SK-N-SH (cell line): ENCODE data around the gene TRRAP. TPM values are rescaled to one million over a fixed set of nuclear protein-coding genes. Genes with fewer than 3 reads are reported as not detected.

Experiments
- CTCF ChIA-PET: fragments of 300-600, 350-600 bp; formaldehyde crosslinking; extraction: SDS; loops from one replicate; lab custom pipeline; 2021; lab: Yijun Ruan, JAX
- POLR2A ChIA-PET: fragments of 350-600 bp; sonication (Branson Sonifier 250); formaldehyde crosslinking; extraction: SDS; loops from one replicate; lab custom pipeline; 2020; ENCODE audit warnings: antibody characterized with exemption, inconsistent platforms; lab: Yijun Ruan, JAX
- DNase-seq: peaks from one replicate; pipeline ENCODE4 v3.0.0; 2012
- H2AFZ ChIP-seq: fragments of 200-600 bp; sonication (generic); 2 replicates; pipeline ENCODE4 v1.8.1; 2016; ENCODE audit warnings: antibody characterized with exemption, mild to moderate bottlenecking, low read depth
- H3F3A ChIP-seq: fragments of 200-600 bp; sonication (generic); replicated peaks from 2 replicates; pipeline ENCODE3; 2016; ENCODE audit warnings: antibody characterized with exemption, mild to moderate bottlenecking; ENCODE audit not compliant: insufficient read depth
- H3K27ac ChIP-seq, 2 experiments: fragments of 200-500 bp in 1 of 2; fragments of 200-600 bp in 1 of 2; sonication (Bioruptor generic) in 1 of 2; sonication (generic), shearing (Covaris generic) in 1 of 2; 2 replicates each; pipeline versions ENCODE4 v1.5.1 to v1.6.1; 2014 to 2016; ENCODE audit warnings: low read depth in 2 of 2, inconsistent platforms in 1 of 2, low read length in 1 of 2, mild to moderate bottlenecking in 1 of 2, mixed read lengths in 1 of 2
- H3K27me3 ChIP-seq: fragments of 200-600 bp; sonication (generic), shearing (Covaris generic); 2 replicates; pipeline ENCODE4 v1.6.1; 2016; ENCODE audit warnings: mixed run types; ENCODE audit not compliant: insufficient read depth
- H3K36me3 ChIP-seq, 2 experiments: fragments of 200-500 bp in 1 of 2; fragments of 200-600 bp in 1 of 2; sonication (Bioruptor generic) in 1 of 2; sonication (generic) in 1 of 2; replicated peaks in 1 of 2; 2 replicates each; pipeline versions ENCODE3 to v1.5.1; 2014 to 2016; ENCODE audit warnings: low read length in 1 of 2, mild to moderate bottlenecking in 1 of 2; ENCODE audit not compliant: insufficient read depth in 2 of 2, control insufficient read depth in 1 of 2
- H3K4me1 ChIP-seq, 2 experiments: fragments of 200-500 bp in 1 of 2; fragments of 200-600 bp in 1 of 2; sonication (Bioruptor generic) in 1 of 2; sonication (generic), shearing (Covaris generic) in 1 of 2; 2 replicates each; pipeline versions ENCODE4 v1.5.1 to v1.6.1; 2014 to 2016; ENCODE audit warnings: low read depth in 1 of 2, low read length in 1 of 2, mixed run types in 1 of 2; ENCODE audit not compliant: insufficient read depth in 2 of 2, control insufficient read depth in 1 of 2
- H3K4me2 ChIP-seq: fragments of 200-600 bp; sonication (generic), shearing (Covaris generic); 2 replicates; pipeline ENCODE4 v1.6.1; 2017; ENCODE audit warnings: mixed run types
- H3K4me3 ChIP-seq, 2 experiments: fragments of 200-500 bp in 1 of 2; fragments of 200-600 bp in 1 of 2; sonication (Bioruptor generic) in 1 of 2; sonication (generic), shearing (Covaris generic) in 1 of 2; 2 replicates each; pipeline versions ENCODE4 v1.5.1 to v1.8.1; 2014 to 2016; ENCODE audit warnings: low read depth in 2 of 2, inconsistent platforms in 1 of 2, low read length in 1 of 2, mild to moderate bottlenecking in 1 of 2, mixed read lengths in 1 of 2, moderate library complexity in 1 of 2
- H3K79me2 ChIP-seq: fragments of 200-600 bp; sonication (generic); 2 replicates; pipeline ENCODE4 v1.8.1; 2017; ENCODE audit warnings: mild to moderate bottlenecking; ENCODE audit not compliant: insufficient read depth
- H3K9ac ChIP-seq: fragments of 200-600 bp; sonication (generic); 2 replicates; pipeline ENCODE4 v1.6.1; 2017; ENCODE audit warnings: mixed run types
- H3K9me2 ChIP-seq: fragments of 200-600 bp; sonication (generic); 2 replicates; pipeline ENCODE4 v1.6.1; 2017; ENCODE audit warnings: mixed run types
- H3K9me3 ChIP-seq: fragments of 200-600 bp; sonication (generic); 2 replicates; pipeline ENCODE4 v1.6.1; 2017; ENCODE audit warnings: mixed run types, mild to moderate bottlenecking, moderate library complexity
- H4K20me1 ChIP-seq: fragments of 200-600 bp; sonication (generic); 2 replicates; pipeline ENCODE4 v1.6.1; 2017; ENCODE audit warnings: mild to moderate bottlenecking, mixed run types; ENCODE audit not compliant: insufficient read depth
- ELF1 ChIP-seq: IDR thresholded peaks from 2 replicates; pipeline ENCODE4 v1.4.0; 2012
- FOXJ3 ChIP-seq: sonication (generic); formaldehyde crosslinking; IDR thresholded peaks from 2 replicates; pipeline ENCODE4 v1.5.1; 2020; ENCODE audit warnings: mild to moderate bottlenecking, missing genetic modification reagents
- IRF3 ChIP-seq: fragments of 150-350 bp; IDR thresholded peaks from 2 replicates; pipeline ENCODE4 v1.6.1; 2016; ENCODE audit warnings: mild to moderate bottlenecking, low read depth, low read length
- MAX ChIP-seq: IDR thresholded peaks from 2 replicates; pipeline ENCODE4 v1.4.0; 2012; ENCODE audit warnings: low read depth
- MEF2A ChIP-seq: IDR thresholded peaks from 2 replicates; pipeline ENCODE4 v1.4.0; 2012; ENCODE audit warnings: low read depth, borderline replicate concordance
- MXI1 ChIP-seq: IDR thresholded peaks from 2 replicates; pipeline ENCODE4 v1.6.1; 2012; ENCODE audit warnings: mild to moderate bottlenecking, low read depth, low read length, improper control_type of control experiment
- POLR2AphosphoS5 ChIP-seq: IDR thresholded peaks from 2 replicates; pipeline ENCODE4 v1.6.1; 2012; ENCODE audit warnings: low read depth, low read length
- REST ChIP-seq: IDR thresholded peaks from 2 replicates; pipeline ENCODE4 v1.6.1; 2012; ENCODE audit warnings: mild to moderate bottlenecking, low read depth, low read length, moderate library complexity
- SIN3A ChIP-seq: IDR thresholded peaks from 2 replicates; pipeline ENCODE4 v1.6.1; 2012; ENCODE audit warnings: low read depth, mild to moderate bottlenecking, low read length, moderate library complexity, borderline replicate concordance
- TAF1 ChIP-seq: IDR thresholded peaks from 2 replicates; pipeline ENCODE4 v1.6.1; 2012; ENCODE audit warnings: low read depth, mild to moderate bottlenecking, low read length, moderate library complexity, borderline replicate concordance
- USF2 ChIP-seq: fragments of 150-350 bp; IDR thresholded peaks from 2 replicates; pipeline ENCODE4 v1.6.1; 2017; ENCODE audit warnings: antibody characterized with exemption, low read length, low read depth, borderline replicate concordance
- WGBS: methylation state at CpG from one replicate; pipeline ENCODE4 v1.1.6; 2017; ENCODE audit warnings: low lambda C conversion rate; 5-methylcytosine and 5-hydroxymethylcytosine counted together
- polyA plus RNA-seq, 3 experiments: library from polyadenylated mRNA; depleted of rRNA; stranded (reverse); fragments of >200 nt; gene quantifications; 2 replicates each; pipeline ENCODE4 v1.2.3, GENCODE V29; 2012

Gene TRRAP
- polyA plus RNA-seq, 1 of the 3 experiments (the other 2 are of a cell fraction): 24.9 TPM

- Histone ChIP-seq H3K9me3 (no peaks in the 10 kb centered on the region), H3K4me2 (no peak overlapping the region), H3K4me1 (no peaks in the 10 kb centered on the region), H3F3A (peaks cover 7% of the 10 kb centered on the region), H4K20me1 (no peaks in the 10 kb centered on the region), H3K9ac (no peak overlapping the region), H3K36me3 (peaks cover 78 to 88% of the 10 kb centered on the region in 2 experiments), H3K27me3 (no peaks in the 10 kb centered on the region), H3K79me2 (peaks cover 3% of the 10 kb centered on the region; the same call in 1 of the 2 replicates), H3K4me3 (no peak overlapping the region), H3K9me2 (no peaks in the 10 kb centered on the region), H2AFZ (no peak overlapping the region), H3K27ac (no peak overlapping the region)
- ChIA-PET POLR2A (no interaction called here), CTCF (interaction anchor here (0.6 to 0.8 kb wide), 2 partner anchors 14 to 29 kb away, joined by 3 read pairs; no protein-coding TSS in a partner anchor)
- no peak for TF ChIP-seq IRF3
- no peak for TF ChIP-seq FOXJ3
- no peak for TF ChIP-seq POLR2AphosphoS5
- no peak for TF ChIP-seq USF2
- TF ChIP-seq REST: no peak
- TF ChIP-seq ELF1: no peak
- TF ChIP-seq TAF1: no peak
- no peak for TF ChIP-seq MAX
- TF ChIP-seq SIN3A: no peak
- no peak for TF ChIP-seq MXI1
- TF ChIP-seq MEF2A: no peak
- no peak for DNase-seq
- 94% methylated on average over 32 of the region's 36 CpGs for WGBS
Observed at GRCh38 chr7:99011706-99012404, 133.5 kb downstream of the TRRAP start.
